K562 (cell line): ENCODE data around the gene MRGPRF. TPM values are rescaled to one million over a fixed set of nuclear protein-coding genes. Genes with fewer than 3 reads are reported as not detected.

Source experiments
- BCL6 ChIP-seq: fragments of 250-450 bp; sonication (Bioruptor Pico); IDR thresholded peaks from 2 replicates; pipeline ENCODE4 v1.4.0; 2020
- LARP7 ChIP-seq: fragments of 450-650 bp; IDR thresholded peaks from 2 replicates; pipeline ENCODE4 v1.6.1; 2016
- NCOR1 ChIP-seq: fragments of 450-650 bp; IDR thresholded peaks from 2 replicates; pipeline ENCODE4 v1.6.1; 2016; ENCODE audit warnings: mild to moderate bottlenecking, moderate library complexity
- ZKSCAN1 ChIP-seq: fragments of 150-350 bp; IDR thresholded peaks from 2 replicates; pipeline ENCODE4 v1.6.1; 2016; ENCODE audit warnings: low read depth, low read length
- ZNF121 ChIP-seq: sonication (generic); formaldehyde crosslinking; conservative IDR thresholded peaks from 2 replicates; pipeline ENCODE4 v1.8.0; 2022; ENCODE audit warnings: missing genetic modification reagents
- ZNF431 ChIP-seq: sonication (generic); formaldehyde crosslinking; IDR thresholded peaks from 2 replicates; pipeline ENCODE4 v1.8.0; 2022; ENCODE audit warnings: mild to moderate bottlenecking, missing genetic modification reagents
- polyA plus RNA-seq, 8 experiments: library from polyadenylated mRNA; depleted of rRNA in 4 of 8; stranded (reverse) in 5 of 8; unstranded in 3 of 8; fragments of >200 nt; fragmentation: Nextera tagmentation in 2 of 8; fragmentation: Illumina TruSeq in 1 of 8; extraction: Ambion mirVana in 2 of 8; extraction: Trizol in 1 of 8; gene quantifications; 2 replicates each; pipeline versions ENCODE4 v1.2.1 to v1.2.3, GENCODE V29; 2011 to 2014; ENCODE audit warnings: inconsistent platforms in 1 of 8, missing spikeins in 1 of 8
- total RNA-seq, 7 experiments: library from RNA; depleted of rRNA in 6 of 7; stranded (reverse); fragments of >200 nt in 6 of 7; fragmentation: Illumina TruSeq in 2 of 7; extraction: Trizol in 2 of 7; gene quantifications; 2 replicates each; pipeline versions ENCODE4 v1.2.1 to v1.2.3, GENCODE V29; 2011 to 2021; ENCODE audit warnings: low replicate concordance in 1 of 7
- TF ChIP-seq, protein P1 (sequence below), 2 experiments: fragments of 450-650 bp in 1 of 2; sonication (generic) in 1 of 2; formaldehyde crosslinking in 1 of 2; IDR thresholded peaks; 2 replicates each; pipeline versions ENCODE4 v1.7.1 to v1.9.0; 2016 to 2022; ENCODE audit warnings: inconsistent platforms in 1 of 2, mild to moderate bottlenecking in 1 of 2, missing genetic modification reagents in 1 of 2
- TF ChIP-seq, protein P2 (sequence below), 2 experiments: IDR thresholded peaks; 2 replicates each; pipeline ENCODE4 v1.6.1; 2011; ENCODE audit warnings: borderline replicate concordance in 1 of 2, control low read depth in 1 of 2, low read depth in 1 of 2, low read length in 1 of 2, mild to moderate bottlenecking in 1 of 2, mixed read lengths in 1 of 2, moderate library complexity in 1 of 2; ENCODE audit not compliant: insufficient read depth in 1 of 2, insufficient read length in 1 of 2, poor library complexity in 1 of 2, severe bottlenecking in 1 of 2; ENCODE audit errors: extremely low read depth in 1 of 2
- TF ChIP-seq, protein P3 (sequence below): fragments of 450-650 bp; formaldehyde crosslinking; IDR thresholded peaks from 2 replicates; pipeline ENCODE4 v1.4.0; 2022; ENCODE audit warnings: missing genetic modification characterization
- TF ChIP-seq, protein P4 (sequence below): sonication (generic); formaldehyde crosslinking; IDR thresholded peaks from 2 replicates; pipeline ENCODE4 v1.8.1; 2023; ENCODE audit warnings: mild to moderate bottlenecking, missing genetic modification reagents
- TF ChIP-seq, protein P5 (sequence below): fragments of 250-450 bp; sonication (Bioruptor Pico); IDR thresholded peaks from 2 replicates; pipeline ENCODE4 v1.8.0; 2021; ENCODE audit warnings: borderline replicate concordance, mild to moderate bottlenecking, moderate library complexity; ENCODE audit not compliant: poor library complexity, severe bottlenecking

The MRGPRF gene
- total and polyA plus RNA-seq, 9 of the 15 experiments (the other 6 are each of a cell fraction or from before 2014, with no cell fraction given) = not detected

DNA sequence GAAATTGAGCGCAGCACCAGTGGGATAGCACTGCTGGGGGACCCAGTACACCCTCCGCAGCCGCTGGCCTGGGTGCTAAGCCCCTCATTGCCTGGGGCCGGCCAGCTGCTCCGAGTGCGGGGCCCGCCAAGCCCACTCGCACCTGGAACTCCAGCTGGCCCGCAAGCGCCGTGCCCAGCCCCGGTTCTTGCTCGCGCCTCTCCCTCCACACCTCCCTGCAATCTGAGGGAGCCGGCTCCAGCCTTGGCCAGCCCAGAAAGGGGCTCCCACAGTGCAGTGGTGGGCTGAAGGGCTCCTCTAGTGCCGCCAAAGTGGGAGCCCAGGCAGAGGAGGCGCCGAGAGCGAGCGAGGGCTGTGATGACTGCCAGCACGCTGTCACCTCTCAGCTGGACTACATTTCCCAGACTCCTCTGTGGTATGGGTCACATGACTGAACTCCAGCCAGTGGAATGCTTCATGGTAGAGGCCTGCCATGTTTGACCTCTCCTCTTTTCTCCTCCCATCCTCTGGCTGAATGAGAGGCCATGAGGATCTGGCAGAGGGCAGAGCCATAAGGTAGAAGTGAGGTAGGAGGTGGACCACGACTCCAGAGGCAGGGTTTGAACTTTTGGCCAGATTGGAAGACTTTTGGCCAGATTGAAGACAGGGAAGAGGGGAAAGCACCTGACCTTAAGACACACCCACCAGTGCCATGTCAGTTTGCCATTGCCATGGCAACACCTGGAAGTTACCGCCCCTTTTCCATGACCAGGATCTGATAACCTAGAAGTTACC, 38.4 kb downstream of the MRGPRF start (continued):
- TF ChIP-seq, protein P1, sequence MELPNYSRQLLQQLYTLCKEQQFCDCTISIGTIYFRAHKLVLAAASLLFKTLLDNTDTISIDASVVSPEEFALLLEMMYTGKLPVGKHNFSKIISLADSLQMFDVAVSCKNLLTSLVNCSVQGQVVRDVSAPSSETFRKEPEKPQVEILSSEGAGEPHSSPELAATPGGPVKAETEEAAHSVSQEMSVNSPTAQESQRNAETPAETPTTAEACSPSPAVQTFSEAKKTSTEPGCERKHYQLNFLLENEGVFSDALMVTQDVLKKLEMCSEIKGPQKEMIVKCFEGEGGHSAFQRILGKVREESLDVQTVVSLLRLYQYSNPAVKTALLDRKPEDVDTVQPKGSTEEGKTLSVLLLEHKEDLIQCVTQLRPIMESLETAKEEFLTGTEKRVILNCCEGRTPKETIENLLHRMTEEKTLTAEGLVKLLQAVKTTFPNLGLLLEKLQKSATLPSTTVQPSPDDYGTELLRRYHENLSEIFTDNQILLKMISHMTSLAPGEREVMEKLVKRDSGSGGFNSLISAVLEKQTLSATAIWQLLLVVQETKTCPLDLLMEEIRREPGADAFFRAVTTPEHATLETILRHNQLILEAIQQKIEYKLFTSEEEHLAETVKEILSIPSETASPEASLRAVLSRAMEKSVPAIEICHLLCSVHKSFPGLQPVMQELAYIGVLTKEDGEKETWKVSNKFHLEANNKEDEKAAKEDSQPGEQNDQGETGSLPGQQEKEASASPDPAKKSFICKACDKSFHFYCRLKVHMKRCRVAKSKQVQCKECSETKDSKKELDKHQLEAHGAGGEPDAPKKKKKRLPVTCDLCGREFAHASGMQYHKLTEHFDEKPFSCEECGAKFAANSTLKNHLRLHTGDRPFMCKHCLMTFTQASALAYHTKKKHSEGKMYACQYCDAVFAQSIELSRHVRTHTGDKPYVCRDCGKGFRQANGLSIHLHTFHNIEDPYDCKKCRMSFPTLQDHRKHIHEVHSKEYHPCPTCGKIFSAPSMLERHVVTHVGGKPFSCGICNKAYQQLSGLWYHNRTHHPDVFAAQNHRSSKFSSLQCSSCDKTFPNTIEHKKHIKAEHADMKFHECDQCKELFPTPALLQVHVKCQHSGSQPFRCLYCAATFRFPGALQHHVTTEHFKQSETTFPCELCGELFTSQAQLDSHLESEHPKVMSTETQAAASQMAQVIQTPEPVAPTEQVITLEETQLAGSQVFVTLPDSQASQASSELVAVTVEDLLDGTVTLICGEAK (IDR thresholded peaks at IDR 0.05) = no peak
- TF ChIP-seq, protein P1 (CRISPR knock-in tag; IDR thresholded peaks at IDR 0.05) = no peak
- TF ChIP-seq, protein P2, sequence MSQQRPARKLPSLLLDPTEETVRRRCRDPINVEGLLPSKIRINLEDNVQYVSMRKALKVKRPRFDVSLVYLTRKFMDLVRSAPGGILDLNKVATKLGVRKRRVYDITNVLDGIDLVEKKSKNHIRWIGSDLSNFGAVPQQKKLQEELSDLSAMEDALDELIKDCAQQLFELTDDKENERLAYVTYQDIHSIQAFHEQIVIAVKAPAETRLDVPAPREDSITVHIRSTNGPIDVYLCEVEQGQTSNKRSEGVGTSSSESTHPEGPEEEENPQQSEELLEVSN (IDR thresholded peaks at IDR 0.05; ENCODE audit: borderline replicate concordance in 1 of 2, extremely low read depth in 1 of 2, insufficient read depth in 1 of 2, insufficient read length in 1 of 2, low read depth in 1 of 2, low read length in 1 of 2, poor library complexity in 1 of 2, severe bottlenecking in 1 of 2) = no peak
- TF ChIP-seq NCOR1 (no peak), BCL6 (no peak), ZNF431 (CRISPR knock-in tag) (no peak), LARP7 (no peak), ZKSCAN1 (no peak), ZNF121 (no peak)
- TF ChIP-seq, protein P3, sequence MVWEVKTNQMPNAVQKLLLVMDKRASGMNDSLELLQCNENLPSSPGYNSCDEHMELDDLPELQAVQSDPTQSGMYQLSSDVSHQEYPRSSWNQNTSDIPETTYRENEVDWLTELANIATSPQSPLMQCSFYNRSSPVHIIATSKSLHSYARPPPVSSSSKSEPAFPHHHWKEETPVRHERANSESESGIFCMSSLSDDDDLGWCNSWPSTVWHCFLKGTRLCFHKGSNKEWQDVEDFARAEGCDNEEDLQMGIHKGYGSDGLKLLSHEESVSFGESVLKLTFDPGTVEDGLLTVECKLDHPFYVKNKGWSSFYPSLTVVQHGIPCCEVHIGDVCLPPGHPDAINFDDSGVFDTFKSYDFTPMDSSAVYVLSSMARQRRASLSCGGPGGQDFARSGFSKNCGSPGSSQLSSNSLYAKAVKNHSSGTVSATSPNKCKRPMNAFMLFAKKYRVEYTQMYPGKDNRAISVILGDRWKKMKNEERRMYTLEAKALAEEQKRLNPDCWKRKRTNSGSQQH (CRISPR knock-in tag) = no peak
- TF ChIP-seq, protein P4, sequence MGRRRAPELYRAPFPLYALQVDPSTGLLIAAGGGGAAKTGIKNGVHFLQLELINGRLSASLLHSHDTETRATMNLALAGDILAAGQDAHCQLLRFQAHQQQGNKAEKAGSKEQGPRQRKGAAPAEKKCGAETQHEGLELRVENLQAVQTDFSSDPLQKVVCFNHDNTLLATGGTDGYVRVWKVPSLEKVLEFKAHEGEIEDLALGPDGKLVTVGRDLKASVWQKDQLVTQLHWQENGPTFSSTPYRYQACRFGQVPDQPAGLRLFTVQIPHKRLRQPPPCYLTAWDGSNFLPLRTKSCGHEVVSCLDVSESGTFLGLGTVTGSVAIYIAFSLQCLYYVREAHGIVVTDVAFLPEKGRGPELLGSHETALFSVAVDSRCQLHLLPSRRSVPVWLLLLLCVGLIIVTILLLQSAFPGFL (CRISPR knock-in tag) = no peak
- TF ChIP-seq, protein P5, sequence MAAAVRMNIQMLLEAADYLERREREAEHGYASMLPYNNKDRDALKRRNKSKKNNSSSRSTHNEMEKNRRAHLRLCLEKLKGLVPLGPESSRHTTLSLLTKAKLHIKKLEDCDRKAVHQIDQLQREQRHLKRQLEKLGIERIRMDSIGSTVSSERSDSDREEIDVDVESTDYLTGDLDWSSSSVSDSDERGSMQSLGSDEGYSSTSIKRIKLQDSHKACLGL (CRISPR knock-in tag) = no peak
